GM18508 (cell line): ENCODE data around the gene XRCC3.

Source experiments
- ATAC-seq: cut with Tn5 transposase; IDR thresholded peaks from one replicate; pipeline ENCODE4 v1.9.1; 2021; ENCODE audit warnings: moderate number of reproducible peaks; ENCODE audit not compliant: insufficient read depth, unreplicated experiment

Gene XRCC3

DNA sequence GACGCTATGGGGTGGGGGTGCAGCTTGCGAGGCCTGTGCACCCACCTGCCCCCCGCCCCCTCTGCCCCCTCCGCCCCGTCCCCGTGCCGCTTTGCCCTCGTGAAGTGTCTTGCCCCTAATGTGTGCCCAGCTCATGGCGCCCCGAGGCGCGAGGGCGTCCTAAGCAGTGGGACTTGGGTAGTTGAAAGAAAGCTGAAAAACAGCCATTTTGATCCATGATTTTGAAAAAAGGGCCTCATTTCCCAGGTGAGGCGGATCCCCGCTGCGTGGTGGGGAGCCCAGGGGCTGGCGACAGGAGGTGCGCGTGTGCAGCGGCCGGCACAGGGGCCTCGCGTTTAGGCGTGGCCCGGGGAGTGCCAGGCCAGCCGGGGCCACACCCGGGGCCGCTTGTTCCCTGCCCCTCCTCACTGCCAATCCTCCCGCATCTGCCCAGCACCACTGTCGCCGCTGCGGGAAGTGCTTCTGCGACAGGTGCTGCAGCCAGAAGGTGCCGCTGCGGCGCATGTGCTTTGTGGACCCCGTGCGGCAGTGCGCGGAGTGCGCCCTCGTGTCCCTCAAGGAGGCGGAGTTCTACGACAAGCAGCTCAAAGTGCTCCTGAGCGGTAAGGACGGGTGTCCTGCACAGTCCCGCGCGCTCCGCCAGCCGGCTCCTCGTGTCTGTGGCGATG, 12.2 kb upstream of the XRCC3 start:
- no peak for ATAC-seq

DNA sequence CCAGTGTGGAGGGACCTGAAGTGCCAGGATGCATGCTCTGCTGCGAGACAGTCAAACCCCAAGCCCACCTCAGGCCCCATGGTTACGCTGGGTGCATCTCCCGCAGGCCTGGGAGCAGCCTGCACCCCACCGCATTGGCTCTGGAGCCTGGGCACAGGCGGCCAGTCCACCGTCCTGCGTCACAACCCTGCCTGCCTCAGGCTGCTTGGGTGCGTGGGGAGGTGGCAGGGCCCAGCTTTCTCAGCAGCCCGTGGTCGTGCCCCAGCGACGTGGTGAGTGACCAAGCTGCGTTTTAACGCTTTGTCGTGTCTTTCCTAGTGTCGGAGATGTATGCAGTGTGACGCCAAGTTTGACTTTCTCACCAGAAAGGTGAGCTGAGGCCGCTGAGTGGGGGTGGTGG, 11.2 kb upstream of the XRCC3 start:
- ATAC-seq: no peak

DNA sequence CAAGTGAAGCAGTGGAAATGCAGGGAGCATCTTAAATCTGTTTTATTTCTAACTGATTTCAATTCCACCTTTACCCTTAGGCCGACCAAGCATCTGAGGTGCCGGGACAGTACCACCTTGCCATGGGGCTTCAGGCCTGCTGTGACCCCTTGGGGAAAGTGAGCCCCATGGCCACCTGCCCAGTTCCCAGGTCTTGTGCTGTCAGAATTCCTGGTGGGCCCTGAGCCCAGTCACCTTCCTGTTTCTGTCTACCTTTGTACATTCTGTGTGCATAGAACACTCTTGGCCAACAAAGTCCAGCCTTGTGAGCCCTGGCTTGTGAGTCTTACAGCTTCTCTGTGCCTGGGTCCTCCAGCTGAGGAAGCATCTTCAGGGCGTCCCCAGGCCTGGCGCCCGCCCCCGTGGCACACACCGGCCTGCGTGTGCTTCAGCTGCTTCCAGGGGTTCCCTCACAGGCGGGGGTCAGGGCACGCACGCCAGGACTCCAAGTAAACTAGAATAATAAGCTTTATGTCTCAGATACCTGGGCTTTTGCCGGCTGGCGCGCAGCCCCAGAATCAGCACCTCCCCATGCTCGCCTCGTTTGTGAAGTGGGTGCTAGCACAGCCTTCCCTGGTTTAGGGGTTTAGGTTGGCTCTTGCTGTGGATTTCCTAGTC, 10.6 kb upstream of the XRCC3 start:
- no peak for ATAC-seq

DNA sequence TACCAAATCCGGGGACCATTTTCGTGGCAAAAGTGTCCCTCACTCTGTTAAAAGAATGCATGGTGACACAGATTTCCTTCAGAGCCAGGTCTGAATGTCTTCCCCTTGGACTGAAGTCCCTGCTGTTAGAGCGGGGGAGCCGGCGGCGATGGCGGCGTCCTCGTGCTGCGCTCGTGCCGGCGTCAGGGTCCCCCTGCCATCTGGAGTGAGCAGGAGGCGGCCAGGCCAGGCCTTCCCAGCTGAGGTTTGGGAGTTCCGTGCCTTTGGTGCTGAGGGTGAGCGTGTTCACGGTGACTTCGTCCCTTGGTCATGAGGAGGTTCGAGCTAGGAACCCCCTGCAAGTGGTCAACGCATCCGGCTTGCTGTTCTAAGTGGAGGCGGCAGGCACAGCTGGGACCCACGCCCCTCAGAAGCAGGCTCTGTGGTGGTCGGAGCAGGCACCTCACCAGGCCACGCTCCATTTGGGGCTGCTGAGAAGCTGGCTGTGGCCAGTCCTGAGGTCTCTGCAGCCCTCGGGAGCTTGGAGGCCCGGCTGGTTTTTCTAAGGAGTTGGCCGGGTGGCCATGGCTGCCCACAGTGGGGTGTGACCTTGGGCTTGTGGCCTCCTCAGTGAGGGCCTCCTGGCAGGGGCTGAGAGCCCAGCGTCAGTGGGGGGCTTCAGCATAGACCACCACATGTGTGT, 9.9 kb upstream of the XRCC3 start:
- no peak for ATAC-seq

DNA sequence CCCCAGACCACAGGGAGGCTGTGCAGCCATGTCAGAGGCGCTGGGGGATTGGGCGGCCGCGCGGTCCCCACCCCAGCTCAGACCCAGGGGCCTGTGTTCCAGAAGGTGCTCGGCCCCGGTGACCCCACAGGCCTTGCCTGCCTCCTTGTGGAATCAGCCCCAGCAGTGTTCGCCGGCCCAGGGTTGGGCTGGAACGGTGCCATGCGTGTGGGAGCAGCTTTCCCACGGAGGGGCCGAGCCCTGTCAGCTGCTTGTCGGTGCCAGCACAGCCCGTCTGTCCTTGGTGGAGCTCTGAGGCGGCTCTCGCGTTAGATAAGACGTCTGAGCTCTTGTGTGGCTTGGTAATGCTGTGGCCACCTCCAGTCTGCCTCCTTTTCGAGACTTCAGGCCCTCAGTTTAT, 8.9 kb upstream of the XRCC3 start:
- no peak for ATAC-seq

DNA sequence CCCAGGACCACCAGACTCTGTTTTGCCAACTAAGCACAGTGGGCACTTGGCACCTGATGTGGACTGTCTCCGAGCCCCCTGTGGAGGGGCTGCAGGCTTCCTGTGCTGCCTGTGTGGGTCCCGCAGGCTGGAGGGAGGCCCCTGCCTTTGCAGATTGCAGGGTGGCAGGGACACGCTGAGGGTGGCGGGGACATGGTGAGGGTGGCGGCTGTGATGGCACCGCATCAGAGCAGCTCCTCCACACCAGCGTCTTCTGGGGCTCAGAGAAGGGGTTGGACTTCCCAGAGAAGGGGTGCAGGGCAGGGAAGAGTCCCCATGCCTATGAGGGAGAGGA, 8.5 kb upstream of the XRCC3 start:
- ATAC-seq: no peak

DNA sequence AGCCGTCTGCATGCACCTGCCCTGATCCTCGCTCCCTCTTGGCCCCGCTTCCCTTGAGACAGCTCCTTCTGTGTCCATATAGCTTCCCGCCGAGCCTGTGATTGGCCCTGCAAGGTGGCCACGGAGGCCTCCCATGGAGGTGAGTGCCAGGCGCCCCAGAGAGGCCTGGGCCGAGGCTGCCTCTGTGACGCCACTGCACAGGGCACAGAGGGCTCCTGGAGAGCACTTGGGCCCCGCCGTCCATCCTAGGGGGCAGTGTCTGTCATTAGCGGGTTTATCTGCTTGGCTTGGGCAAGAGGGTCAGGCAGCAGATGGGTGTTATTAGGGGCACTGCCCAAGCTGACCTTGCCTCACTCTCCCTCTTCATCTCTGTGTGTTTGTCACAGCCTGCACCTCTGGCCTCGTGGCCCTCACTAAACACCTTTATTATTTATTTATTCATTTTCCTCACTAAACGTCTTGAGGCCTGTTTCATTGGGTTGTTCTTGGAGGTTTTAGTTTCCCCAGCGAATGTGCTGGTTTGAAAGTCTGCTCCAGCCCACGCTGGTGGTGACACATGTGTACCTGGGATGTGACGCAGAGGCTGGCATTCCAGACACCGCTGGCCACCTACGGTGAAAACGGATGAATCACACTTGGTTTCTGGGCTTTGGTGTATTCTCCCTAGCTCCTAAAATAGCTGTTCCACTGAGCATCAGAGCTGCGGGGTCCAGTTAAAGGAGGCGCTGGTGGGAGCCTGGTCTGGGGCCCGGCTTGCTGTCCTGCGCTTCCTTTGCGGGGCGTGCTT, 6.3 kb upstream of the XRCC3 start:
- no peak for ATAC-seq

DNA sequence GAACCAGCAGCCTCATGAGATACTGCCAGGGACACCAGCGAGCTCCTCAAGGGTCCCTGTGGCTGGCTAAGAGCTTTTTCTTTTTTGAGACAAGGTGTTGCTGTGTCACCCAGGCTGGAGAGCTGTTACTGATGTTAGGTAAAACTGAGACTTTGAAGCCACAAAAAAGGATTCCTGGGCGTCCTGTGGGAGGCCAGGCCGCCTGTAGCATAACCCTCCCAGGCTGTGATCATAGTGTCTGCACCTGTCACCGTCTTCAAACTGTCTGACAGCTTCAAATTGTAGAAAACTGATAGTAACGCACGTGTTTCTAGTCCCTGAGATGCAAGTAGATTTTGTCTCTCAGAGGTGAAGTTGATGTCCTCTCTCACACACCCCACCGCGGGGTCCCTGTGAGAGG, 4.5 kb upstream of the XRCC3 start:
- ATAC-seq: no peak

DNA sequence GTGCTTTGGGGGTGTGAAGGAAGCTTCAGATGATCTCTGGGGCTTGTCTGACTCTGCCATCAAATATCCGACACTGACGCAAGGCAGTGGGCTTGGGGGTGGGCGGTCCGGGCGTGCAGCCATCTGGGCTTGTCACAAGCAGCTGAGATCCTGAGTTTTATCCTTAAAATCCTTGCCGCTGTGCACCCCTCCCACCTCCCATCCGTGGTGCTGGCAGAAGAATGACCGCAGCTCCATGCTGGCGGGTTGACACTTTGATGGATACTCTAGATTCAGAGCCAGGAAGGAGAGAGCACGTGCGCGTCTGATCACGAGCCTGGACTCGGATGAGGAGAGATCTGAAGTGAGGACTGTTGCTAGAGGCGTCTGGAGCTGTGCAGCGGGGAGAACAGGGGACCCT, 3.3 kb upstream of the XRCC3 start:
- ATAC-seq: no peak

DNA sequence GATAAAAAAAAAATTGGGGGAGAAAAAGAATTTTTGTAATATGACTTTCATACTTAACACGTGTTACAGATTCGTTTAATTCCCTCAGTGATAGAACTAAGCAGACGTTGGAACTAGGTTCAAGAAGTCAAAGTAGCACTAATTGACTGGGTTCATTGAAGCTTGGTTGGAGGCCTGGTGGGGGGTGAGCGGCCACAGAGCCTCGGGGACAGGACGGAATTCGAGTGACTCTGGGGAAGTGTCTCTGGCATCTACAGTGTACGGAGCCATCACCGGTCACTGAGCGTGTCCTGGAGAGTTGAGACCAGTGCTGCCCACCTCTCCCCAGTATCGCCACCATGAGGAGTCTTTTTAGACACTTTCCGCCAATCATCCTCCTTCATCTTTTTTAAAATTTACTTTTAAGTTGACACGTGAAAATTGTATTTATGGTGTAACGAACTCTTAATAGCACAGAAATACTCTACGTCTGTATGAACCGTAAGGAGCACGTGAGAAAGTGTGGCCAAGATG, 1.7 kb upstream of the XRCC3 start:
- ATAC-seq: no peak

DNA sequence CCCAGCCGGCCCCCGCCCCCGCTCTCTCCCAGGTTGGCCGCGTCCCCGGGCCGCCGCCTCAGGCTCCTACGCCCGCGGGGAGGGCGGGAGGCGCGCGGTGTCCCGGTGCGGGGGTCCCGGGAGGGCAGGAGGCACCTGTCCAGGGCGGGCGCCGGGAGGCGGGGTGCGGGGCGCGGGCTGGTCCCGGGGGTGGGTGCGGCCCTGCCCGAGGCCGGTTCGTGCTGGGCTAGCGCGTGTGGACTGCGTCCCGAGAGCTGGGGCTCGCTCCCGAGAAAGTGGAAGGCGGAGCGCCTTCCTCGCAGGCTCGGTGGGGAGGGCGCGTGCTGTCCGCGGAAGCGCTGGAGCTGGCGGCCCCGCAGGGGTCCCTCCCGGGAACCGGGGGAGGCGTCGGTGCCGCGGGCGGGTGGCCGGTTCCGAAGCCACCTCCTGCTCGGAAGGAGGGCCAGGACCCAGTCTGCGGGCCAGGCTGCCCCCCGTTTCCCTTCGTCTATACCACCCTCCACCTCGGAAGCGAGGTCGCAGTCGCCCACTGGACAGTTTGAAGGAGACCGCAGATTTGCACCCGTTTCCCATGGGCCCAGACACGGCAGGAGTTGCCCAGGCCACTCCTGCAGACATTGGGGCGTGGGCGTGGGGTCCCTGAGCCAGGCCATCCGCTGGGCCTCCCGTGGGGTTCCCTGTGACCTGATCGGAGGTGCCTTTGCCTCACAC, 995 bp upstream of the XRCC3 start:
- ATAC-seq: no peak

DNA sequence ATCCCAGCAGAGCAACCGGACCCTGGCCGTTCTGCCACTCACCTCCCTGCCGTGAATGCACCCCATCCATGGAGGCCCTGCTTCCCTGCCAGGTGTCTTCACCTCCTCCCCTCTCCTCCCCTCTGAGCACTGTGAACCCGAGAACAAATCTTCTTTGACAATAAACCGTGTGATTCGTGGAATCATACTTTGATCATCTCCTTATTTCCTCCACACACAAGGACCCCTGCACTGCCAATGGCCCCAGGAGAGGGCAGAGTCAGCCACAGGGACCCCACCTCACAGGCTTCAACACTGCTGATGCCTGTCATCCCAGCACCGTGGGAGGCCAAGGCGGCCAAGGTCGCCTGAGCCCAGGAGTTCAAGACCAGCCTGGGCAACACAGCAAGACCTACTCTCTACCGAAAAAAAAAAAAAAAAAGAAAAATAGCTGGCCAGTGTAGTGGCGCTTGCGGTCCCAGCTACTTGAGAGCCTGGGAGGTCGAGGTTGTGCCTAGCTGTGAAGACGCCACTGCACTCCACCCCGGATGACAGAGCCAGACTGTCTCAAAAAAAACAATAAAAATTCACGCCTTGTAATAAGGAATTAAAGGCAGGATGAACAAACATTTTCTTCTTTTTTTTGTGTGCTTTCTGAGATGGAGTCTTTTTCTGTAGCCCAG, 1.1 kb downstream of the XRCC3 start:
- no peak for ATAC-seq

DNA sequence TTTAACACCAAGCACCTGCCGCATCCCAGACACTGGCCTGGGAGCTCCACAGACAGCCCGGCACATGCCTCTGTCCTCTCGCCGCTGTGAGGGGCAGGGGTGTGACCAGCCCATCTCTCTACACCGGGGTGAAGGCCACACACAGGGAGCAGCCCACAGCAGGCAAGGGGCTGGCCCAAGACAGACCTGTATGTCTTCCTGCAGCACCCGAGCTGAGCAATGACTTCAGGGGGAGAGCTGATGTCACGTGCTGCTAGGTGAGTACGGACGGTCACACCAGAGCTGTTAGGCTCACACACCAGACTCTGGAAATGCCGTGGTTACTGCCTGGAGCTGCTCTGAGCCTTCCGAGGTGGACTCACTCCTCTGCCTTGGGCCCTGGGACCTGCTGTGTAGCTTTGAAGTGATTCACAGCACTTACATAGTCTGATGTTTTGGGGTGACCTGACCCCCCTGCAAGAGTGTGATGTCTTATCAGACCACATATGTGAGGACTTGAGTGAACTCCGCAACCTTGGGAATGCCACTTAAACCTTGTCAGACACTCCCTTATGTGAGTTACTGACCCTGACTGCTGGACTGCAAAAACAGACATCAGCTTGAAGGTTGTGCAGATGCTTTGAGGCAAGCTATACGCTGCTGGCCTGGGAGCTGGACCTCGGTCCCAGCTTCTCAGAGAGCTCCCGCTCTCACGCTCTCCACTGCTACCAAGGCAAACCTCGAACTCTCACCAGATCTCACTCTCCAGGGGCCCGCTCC, 1.8 kb downstream of the XRCC3 start:
- ATAC-seq: no peak

DNA sequence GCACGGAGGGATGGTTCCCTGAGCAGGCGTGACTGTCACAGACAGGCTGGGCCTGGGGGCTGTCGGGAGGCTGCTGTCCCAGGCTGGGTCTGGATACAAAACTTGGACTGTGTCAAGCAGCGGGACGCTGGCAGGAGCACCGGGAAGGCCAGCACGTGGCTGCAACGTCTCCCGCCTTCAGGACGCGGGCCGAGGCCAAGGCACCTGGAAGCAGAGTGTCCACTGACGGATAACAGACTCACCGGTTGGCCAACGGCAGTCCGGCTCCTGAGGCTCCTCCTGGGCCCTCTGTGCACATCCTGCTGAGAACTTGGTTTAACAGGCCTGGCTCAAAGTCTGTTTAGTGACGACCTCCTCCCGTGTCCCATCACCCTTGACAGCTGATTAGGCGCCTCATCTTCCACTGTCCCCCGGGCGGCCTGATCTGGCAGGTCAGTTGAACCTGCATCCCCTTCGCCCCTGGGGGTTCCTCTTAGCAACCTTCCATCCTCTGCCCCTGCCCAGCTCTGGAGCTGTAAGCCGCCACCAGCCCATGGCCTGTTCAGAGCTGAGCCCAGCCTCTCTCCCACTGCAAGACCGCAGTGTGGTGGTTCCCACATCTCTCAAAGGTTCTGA, 2.5 kb downstream of the XRCC3 start:
- no peak for ATAC-seq

DNA sequence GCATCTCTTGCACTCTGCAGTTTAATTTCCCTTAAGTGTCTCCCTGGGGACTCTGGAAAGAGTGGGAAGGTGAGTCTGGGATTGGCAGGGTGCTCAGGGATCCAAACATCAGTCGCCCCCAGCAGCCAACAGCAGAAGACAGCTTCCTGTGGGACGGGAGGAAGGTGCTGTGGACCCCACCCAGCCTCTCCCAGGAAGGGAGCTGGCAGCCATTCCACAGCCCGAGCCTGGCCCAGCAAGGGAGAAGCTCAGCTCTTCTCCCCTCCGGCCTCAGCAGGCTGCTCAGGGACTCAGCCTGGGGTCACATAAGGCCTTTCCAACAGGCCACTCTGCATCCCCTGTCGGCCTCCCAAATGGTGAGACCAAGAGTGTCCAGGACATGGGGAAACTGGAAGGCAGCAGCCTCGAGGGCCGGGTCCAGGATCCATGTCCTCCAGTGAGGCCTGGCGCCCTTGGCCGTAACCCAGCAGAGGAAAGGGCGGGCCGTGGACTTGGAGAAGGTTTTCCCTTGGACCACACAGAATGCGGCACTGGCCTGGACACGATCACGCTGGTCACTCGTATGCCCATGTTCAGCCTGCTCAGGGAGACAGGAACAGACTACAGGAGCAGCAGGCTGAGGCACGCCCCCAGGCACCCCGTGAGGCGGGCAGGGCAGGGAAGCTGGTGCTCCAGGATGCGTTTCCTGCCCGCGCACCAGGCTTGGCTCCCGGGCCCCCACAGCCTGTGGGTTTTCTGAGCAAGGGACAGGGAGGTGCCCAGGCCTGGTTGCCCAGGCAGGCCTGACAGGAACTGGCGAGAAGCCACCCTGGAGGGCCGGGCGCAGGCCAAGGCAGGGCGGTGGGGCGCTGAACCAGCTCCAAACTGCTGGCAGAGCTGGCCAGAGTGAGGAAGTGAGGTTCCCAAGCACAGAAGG, 3.5 kb downstream of the XRCC3 start:
- ATAC-seq: no peak

DNA sequence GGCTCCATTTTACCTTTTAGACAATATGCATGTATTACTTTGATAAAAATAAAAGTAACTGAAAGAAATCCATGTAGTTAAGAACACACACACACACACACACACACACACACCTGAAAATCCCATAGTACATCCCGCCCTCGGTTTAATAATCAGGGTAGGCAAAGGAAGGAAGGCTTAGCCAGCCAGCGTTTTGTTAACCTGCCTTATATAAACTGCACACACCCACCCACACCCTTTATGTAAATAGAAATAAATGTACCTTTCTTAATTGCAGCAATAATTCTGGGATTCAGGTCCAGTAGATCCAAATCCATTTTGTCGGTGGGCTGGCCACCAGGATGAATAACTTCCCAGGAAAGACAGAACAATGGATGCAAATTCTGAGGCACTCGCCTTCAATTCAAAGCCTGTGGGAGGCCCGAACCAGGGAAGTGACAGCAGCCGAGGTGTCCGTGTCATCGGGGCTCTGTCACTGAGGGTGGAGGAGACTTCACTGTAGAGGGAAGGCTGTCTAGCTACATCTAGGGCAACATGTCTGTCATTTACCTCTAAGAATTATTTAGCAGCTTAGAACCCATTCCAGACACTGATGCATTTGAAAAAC, 4.4 kb downstream of the XRCC3 start:
- no peak for ATAC-seq

DNA sequence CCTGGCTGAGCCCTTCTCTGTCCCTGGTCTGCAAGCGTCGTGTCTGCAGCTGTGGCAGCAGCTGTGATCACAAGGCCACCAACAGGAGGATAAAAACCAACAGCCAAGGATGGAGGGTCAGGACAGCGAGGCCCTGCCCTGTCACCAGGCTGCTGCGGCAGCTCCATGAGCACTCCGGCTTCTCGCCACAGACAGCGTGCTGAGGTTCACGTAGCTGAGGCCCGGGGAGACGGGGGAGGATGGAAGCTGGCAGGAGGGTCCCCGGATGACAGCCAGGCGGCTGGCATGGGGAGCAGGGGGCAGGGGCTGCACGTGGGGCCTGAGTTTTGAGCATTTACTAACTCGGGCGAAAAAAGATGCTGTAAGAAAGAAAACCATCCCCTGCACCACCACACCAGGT, 5.4 kb downstream of the XRCC3 start:
- ATAC-seq: no peak
